ENCODE results near the gene GREM1. TPM values are rescaled to one million over a fixed set of nuclear protein-coding genes. Genes with fewer than 3 reads are reported as not detected.

GREM1 gene
- 1 to 10 TPM in 2 of 4 donors, under 1 TPM in 1, not detected in 1; 0.57 to 2.5 (median 1.1) TPM for total RNA-seq

GRCh38 chr15:32717426-32718226 is at the start of gene GREM1:
Gene GREM1 (plus strand): TSS chr15:32718004. CDS start chr15:32730691, 12,687 bp downstream.
- TF ChIP-seq CTCF (IDR thresholded peaks at IDR 0.05; ENCODE audit: low read depth): no peak

DNA sequence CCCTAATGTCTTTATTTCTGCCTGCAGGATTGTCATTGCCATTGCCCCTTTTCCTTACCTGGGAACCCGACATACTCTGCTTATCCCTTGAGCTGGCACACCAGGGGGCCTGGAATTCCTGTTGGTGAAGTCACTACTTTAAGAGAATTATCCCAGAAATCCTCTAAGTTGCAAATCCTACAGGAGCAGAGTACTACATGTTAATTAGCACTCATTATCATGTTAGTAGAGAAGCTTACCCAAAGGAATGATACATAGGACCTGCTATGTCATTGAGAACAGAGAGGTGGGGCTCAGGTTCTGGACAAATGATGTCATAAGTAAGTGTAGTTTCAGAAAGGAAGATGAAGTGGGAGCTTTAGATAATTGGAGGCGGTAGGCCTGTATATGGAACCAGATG is 48.9 kb upstream of the GREM1 start:
- TF ChIP-seq CTCF (IDR thresholded peaks at IDR 0.05; ENCODE audit: low read depth): no peak

- TF ChIP-seq CTCF (IDR thresholded peaks at IDR 0.05; ENCODE audit: low read depth): no peak
Measured at GRCh38 chr15:32669896-32670611, 47.8 kb upstream of the GREM1 start.

DNA sequence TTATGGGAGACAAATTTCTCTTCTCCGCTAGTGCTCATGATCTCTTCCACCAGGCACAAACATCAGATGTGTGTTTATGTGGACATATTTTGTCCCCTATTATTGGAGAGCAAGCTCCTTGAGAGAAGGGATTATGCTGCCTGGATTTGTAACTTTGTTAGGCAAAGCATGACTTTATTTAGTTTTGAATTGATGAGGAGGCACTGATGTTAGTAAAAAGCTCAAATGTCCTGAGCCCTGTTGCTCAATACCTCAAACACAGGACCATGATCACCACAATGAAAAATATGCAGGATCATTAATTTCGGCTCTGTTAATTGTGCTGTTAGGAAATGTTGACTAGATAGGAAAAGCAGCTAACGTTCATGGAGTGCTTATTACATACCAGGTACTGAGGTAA is 47.2 kb upstream of the GREM1 start:
- no peak for TF ChIP-seq CTCF (IDR thresholded peaks at IDR 0.05; ENCODE audit: low read depth)

DNA sequence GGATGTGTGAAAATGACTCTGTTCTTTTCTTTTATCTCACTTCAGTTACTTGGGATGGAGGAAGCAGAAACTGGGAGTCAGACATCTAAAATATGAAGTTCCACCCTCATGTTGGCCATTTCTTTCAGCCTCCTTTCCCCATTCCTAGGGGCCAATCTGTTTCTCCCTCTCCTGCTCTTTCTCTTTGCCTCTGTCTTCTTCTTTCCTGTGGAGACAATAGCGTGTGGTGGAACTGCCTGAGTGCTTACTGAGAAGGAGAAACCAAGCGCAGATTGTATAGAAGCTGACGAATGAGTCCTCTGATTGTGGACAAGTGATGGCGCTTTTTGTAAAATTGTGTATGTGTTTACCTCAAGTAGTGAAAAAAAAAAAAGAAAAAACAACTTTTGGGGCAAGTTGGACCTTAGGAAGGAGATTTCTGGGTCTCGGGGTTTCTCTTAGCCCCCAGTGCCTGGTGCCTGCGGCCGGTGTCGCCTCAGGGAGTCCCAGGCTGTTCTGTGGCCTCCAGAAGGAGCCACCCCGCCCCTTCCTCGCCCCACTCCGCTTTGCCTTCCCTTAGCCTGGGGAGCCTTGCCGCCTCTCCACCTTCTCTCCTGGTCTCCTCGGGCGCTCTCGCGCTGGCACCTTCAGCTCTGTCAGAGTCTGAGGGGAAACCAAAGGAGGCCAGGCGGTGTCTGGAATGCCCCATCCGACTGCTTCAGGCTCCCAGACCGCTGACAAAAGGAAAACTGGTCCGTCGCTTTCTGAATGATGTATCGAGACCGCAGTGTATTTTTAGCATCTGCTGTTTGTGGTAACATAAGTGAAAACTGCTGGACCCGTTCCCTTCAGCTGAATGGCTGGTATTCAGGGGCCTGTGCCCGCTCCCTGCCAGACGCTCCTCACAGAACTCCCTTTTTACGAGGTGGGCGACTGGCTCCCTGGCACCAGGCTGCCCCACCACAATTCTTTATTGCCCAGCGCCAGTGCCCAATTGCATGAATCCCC is 46.2 kb upstream of the GREM1 start:
- TF ChIP-seq CTCF (IDR thresholded peaks at IDR 0.05; ENCODE audit: low read depth): no peak

GRCh38 chr15:32674681-32675080 is 43.1 kb upstream of the GREM1 start:
- TF ChIP-seq CTCF (IDR thresholded peaks at IDR 0.05; ENCODE audit: low read depth): no peak
